Anterior cingulate cortex (tissue), 58 donors: ENCODE data around the gene NOMO2.
"Not testable (repeated sequence)": the region's sequence is repeated elsewhere in the genome, so short reads cannot be mapped to it uniquely, and the experiment has no call there.

Experiments used
- DNase-seq, 58 donors: peaks; one replicate each; lab custom pipeline; 2025; lab: John Stamatoyannopoulos, UW

NOMO2 gene

DNA sequence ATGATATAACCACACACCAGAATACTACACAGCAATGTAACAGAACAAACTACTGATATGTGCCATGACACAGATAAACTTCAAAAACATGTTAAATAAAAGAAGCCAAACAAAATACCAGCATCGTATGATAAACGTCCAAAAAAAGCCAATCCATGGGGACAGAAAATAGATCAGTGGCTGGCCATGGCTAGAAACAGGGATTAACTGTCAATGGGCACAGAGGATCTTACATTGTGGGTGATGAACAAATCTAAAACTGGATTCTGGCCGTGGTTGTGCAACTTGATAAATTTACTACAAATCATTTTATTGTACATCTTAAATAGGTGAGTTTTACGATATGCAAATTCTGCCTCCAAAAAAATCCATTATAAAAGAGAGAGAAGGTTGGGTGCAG, 35.4 kb downstream of the NOMO2 start:
- DNase-seq, result not testable (repeated sequence)

DNA sequence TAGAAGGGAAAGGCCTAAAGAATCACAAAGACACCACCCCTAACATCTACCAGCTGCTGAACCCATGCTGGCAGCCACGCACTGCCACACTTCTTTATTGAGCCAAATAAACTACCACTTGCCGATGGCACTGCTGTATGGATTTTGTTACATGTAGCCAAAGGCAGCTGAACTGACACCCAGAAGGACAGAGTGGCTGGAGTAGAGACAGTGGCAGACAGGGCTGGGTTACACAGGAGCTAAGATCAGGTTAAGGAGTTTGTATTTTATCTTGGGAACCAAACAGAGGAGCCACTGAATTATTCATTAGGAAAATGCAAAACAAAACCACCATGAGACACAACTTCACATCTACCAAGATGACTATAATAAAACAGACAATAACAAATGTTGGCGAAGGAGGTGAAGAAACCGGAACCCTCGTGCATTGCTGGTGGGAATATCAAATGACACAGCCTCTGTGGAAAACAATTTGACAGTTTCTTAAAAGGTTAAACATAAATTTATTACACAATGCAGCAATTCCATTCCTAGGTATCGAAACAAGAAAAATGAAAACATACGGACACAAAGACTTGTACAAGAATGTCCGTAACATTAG, 35.9 kb downstream of the NOMO2 start:
- not testable (repeated sequence) for DNase-seq

DNA sequence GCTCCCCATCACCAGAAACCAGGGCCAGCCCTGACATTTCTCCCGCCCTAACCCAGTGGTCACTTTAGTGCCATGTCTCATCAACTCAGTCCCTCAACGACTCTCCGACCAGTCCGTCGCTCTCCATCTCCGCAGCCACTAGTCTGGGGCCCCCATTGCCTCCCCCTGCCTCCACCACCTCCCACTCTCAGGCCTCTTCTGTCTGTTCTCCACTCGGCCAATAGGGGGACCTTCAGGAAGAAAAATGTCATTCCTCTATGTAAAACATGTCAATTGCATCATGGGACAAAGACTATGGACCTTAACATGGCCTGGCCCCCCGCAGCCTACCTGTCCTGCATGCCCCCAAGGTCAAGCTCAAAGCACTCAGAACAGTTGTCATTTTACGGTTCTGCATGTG, 39.3 kb downstream of the NOMO2 start:
- DNase-seq, result not testable (repeated sequence)

DNA sequence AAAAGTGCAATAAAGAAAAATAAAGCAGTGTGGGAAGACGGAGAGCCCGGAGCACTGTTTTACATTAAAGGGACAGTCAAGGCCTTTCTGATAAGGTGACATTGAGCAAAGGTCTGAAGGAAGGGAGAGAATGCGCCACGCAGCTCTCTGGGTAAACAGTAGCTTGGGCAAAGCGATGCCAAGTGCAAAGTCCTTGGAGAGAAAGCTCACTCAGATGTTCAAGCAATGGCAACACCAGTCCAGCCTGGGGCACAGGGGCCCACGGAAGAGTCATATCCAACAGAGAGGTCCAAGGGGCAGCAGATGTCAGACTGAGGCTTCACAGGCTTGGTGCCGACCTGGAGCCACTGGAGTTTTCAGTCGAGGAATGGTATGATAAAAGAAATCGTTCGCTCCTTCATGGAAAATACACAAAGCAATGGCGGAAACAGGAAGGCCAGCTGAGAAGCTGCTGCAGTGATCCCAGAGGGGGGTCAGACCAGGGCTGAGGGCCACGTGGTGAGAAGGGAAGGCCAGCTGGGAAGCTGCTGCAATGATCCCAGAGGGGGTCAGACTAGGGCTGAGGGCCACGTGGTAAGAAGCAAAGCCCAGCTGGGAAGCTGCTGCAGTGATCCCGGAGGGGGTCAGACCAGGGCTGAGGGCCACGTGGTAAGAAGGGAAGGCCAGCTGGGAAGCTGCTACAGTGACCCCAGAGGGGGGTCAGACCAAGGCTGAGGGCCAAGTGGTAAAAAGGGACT, 40.3 kb downstream of the NOMO2 start:
- not testable (repeated sequence) for DNase-seq

DNA sequence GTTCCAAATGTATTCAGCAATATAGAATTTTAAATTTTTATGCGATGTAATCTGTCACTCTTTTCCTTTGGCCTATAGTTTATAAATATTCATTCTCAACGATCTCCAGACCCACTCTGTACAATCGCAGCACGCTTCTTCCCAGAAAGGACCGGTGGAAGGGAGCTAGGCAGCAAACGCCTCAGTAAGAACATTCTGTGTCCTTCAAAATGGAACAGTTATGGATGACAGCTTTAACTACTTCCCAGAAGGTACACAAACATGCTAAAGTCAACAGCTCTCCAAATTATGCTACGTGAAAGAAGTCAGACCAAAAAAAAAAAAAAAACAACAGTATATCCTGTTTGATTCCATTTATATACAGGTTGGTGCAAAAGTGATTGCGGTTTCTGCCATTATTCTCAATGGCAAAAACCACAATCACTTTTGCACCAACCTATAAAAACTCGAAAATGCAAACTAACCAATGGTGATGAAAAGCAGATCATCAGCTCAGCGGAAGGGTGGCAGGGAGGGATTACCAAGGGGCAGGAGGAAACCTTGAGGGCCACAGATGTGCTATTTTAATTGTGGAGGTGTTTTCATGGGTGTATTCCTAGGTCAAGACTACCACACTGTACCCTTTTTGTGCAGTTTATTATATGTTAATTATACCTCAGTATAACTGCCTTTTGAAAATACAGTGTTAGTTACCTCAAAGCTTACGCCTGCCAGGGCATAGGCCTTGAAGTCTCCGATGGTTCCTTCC, 43.2 kb downstream of the NOMO2 start:
- DNase-seq, result not testable (repeated sequence)

DNA sequence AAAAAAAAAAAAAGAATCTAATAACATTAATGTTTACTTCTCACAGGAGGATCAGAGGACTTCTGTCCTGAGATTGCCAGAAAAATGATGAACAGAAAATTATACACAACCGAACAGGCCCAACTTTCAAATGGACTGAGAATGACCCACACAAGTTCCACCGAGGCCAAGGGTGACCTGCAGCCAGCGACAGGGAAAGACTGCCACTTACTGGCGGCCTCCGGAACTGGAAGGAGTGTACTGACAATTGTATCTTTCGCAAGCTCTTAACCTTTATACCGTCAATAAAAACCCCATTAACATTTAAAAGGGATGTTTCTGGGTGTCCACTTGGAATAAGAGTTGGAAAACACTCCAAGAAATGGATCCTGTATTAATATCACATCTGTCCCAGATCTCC, 63.5 kb downstream of the NOMO2 start:
- DNase-seq, result not testable (repeated sequence)

DNA sequence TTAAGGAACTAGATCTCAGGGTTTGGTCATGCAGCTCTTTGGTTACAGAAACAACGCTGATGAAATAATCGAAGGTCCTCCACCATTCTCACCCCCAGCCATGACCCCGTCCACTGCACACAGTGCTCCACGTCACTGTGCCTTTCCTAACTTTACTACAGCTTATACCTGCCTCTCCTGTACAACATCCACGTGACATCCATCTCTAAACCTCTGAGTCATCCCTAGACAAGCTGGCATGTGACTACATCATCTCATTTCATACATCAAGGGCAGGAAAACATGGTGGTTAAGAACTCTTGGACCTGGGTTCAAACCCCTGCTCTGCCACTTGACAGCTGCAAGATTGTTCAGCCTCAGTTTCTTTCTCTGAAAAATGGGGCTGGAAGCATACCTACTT, 64.9 kb downstream of the NOMO2 start:
- not testable (repeated sequence) for DNase-seq

DNA sequence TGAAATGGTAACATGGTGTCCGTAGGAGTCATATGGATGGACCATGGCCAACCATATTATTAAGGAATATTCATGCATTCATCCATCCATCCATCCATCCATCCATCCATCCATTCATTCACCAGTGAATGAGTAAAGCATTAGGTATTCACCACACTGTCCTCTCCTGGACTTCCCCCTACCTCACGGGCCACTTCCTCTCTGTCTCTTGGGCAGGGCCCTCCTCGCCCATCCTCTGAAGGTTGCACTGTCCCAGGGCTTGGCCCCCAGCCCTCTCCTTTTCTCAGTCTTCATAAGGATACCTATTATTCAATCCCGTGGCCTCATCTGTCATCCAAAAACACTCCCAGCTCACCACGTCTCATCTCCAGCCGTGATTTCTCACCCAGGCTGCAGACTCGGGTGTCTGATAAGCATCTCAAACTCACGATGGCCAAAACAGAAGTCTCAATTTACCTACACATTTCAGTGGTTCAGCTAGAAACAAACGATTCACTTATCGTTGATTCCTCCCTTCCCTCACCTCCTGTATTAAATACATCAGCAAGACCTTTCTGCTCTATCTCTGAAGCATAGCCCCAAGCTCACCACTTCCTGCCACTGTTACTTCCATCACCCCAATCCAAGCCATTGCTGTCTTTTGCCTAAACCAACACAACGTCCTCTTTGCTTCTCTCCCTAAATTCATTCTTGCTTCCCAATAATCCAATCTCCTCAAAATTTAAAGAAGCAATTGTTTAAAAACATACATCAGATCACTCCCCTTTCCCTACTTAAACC, 69.6 kb downstream of the NOMO2 start:
- not testable (repeated sequence) for DNase-seq

DNA sequence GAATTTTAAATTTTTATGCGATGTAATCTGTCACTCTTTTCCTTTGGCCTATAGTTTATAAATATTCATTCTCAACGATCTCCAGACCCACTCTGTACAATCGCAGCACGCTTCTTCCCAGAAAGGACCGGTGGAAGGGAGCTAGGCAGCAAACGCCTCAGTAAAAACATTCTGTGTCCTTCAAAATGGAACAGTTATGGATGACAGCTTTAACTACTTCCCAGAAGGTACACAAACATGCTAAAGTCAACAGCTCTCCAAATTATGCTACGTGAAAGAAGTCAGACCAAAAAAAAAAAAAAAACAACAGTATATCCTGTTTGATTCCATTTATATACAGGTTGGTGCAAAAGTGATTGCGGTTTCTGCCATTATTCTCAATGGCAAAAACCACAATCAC, 125.9 kb downstream of the NOMO2 start:
- DNase-seq, result not testable (repeated sequence)

DNA sequence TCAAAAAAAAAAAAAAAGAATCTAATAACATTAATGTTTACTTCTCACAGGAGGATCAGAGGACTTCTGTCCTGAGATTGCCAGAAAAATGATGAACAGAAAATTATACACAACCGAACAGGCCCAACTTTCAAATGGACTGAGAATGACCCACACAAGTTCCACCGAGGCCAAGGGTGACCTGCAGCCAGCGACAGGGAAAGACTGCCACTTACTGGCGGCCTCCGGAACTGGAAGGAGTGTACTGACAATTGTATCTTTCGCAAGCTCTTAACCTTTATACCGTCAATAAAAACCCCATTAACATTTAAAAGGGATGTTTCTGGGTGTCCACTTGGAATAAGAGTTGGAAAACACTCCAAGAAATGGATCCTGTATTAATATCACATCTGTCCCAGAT, 146.1 kb downstream of the NOMO2 start:
- not testable (repeated sequence) for DNase-seq

DNA sequence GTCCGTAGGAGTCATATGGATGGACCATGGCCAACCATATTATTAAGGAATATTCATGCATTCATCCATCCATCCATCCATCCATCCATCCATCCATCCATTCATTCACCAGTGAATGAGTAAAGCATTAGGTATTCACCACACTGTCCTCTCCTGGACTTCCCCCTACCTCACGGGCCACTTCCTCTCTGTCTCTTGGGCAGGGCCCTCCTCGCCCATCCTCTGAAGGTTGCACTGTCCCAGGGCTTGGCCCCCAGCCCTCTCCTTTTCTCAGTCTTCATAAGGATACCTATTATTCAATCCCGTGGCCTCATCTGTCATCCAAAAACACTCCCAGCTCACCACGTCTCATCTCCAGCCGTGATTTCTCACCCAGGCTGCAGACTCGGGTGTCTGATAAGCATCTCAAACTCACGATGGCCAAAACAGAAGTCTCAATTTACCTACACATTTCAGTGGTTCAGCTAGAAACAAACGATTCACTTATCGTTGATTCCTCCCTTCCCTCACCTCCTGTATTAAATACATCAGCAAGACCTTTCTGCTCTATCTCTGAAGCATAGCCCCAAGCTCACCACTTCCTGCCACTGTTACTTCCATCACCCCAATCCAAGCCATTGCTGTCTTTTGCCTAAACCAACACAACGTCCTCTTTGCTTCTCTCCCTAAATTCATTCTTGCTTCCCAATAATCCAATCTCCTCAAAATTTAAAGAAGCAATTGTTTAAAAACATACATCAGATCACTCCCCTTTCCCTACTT, 152.2 kb downstream of the NOMO2 start:
- DNase-seq, result not testable (repeated sequence)

DNA sequence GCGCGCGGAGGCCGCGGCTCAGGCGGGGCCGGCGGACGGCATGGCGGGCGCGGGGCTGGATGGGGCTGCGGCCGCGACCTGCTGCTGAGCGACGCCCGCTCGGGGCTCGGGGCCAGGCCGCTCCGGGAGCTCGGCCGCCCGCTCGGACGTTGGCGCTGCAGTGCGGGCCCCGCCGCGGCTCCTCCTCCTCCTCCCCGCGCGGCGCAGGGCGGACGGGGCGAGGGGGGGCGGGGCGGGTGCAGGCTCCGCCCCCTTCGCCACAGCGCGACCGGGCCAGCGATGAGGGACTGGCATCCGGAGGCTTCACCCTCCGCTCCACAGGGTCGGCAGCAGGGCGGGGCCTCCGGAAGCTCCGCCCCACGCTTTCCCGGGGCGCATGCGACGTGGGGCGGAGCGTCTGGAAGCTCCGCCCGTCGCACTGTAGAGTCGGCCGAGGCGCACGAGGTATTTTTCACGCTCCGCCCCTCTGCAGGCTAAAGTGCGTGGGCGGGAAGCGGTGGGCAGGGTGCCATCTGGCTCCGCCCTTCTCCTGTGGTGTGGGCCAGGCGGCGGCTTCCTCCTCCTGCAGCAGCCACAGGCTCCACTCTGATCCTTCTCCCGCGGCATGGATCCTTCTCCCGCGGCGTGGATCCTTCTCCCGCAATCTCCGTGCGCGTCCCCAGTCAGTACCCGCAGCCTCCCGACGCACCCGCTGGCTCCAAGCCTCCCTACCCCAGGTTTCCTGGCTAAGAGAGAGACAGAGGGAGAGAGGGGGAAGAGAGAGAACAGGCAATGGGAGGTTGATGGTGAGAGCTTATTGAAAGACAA, 159.8 kb downstream of the NOMO2 start:
- not testable (repeated sequence) for DNase-seq

DNA sequence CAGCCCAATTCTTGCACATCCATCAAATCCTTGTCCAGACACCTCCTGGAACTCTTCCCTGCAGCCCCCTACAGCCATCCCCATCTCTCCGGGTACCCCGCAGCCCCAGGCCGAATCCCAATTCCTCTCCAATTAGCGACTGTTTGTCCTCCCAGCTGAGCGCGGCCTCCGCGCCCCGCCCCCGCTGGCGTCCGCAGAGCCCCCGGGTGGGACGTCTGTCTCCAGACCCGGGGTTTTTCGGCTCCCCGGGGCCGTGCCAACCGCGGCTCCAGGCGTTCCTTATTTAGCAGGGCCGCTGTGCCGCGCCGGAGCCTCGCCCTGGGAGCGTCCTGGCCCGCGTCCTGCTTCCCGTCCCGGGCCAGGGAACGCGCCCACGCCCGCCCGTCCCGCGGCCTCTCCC, 160.7 kb downstream of the NOMO2 start:
- not testable (repeated sequence) for DNase-seq

DNA sequence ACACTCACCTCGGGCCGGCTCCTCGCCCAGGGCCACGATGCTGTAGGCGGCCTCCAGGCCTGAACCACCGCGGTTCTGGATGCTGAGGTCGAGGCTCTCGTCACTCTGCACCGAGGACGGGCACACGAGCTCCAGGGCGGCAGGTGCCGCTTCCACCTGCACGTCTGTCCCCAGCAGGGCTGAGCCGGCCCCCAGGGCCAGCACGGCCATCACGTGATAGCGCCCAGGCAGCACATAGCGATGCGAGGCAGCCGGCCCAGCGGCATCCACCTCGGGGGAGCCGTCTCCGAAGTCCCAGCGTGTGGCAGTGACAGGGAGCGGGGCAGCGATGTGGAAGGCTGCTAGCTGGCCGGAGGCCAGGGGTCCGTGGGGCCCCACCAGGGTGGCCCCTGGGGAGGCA, 167.5 kb downstream of the NOMO2 start:
- not testable (repeated sequence) for DNase-seq

DNA sequence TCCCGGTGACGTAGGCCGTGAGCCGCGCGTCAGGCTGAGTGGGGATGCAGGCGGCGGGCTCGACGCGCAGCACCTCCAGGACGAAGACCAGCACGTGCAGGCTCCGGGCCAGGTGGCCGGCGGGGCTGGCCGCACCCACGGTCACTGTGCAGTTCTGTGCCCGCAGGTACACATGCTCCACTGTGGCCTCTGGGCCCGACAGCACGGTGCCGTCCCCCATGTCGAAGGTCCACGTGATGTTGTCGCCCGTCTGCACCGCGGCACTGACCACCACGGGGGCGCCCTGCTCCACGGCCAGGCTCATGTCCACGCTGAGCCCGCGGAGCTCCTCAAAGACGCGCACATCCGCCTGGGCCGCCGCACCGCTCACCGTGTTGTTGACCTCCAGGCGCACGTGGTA, 174.1 kb downstream of the NOMO2 start:
- DNase-seq, result not testable (repeated sequence)

DNA sequence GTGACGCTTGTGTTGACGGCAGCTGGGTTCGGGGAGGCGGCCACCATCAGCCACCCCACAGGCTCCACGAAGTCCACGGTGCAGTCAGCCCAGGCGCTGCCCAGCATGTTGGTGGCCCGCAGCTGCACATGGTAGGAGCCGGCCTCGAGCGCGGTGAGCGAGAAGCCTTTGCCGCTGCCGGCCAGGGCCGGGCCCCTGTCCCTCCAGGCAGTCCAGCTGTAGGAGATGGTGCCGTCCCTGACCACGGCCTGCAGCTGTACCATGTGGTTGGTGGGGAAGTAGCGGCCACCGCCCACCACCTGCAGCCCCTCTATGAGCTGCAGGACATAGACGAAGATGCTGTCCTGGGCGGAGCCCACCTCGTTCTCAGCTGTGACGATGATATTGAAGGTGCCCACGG, 175.4 kb downstream of the NOMO2 start:
- DNase-seq, result not testable (repeated sequence)

DNA sequence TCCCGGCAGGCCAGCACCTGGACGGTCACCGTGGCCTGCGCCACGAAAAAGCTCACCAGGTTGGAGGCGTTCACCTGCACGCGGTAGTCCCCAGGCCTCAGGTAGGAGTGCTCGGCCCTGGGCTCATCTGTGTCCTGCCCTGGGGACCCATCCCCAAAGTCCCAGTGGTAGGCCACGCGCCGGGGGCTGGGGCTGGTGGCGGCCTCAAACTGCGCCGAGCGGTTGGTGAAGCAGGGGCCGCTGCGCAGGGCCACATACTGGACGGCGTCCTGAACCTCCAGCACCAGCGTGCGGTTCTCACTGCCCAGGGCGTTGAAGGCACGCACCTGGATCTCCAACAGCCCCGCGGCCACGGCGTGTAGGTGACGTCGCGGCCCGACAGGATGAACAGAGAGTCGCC, 176.6 kb downstream of the NOMO2 start:
- DNase-seq, result not testable (repeated sequence)

DNA sequence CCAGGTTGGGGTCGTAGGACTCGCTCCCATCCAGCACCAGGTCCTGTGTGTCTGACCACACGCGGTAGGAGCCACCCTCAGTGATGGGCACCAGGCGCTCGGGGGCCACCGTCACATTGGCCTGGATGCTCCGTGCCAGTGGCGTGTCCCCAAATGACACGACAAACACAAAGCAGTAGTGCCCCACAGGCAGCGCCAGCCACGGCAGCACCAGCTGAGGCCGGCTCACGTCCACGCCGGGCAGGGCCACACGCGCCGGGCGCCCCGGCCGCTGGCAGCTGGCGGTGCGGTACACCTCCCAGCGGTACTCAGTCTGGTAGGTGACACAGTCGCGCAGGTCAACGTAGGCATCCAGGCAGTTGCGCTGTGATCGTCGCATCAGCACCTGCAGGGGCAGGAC, 177.0 kb downstream of the NOMO2 start:
- not testable (repeated sequence) for DNase-seq

DNA sequence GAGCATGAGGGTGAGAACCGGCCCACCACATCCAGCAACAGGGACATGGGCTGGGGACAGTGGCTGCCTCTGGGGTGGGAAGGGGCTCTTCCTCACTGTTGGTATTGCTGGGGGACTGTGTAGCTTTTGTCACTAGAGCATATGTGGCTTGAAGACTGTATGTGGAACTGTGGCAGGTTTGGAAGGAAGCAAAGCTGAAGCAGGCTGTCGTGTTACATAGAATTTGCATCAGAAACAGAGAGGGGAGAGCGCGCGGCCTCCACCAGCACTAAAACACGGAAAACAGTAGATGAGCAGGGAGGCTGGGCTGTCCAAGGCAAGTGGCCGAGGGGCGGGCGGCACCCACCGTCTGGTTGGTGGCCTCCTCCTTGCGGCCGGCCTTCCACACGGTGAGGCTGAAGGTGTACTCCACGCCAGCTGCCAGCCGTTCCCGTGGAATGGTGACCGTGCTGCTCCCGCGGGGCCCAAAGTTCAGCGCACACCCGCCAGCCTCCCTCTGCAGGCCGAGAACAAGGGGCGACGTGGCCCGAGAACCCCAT, 177.7 kb downstream of the NOMO2 start:
- DNase-seq, result not testable (repeated sequence)
